Neuronal stem cell (in vitro differentiated cells): Measurements from ENCODE around the gene GPS1.
A peak's percentile ranks its signal among the peaks of the same experiment; 100 is the strongest.

Source experiments
- DNase-seq: peaks from one replicate; pipeline ENCODE4 v3.0.0-alpha.2; 2013; ENCODE audit warnings: low spot score
- H2AFZ ChIP-seq: one replicate; pipeline ENCODE4 v1.6.1; 2013; ENCODE audit warnings: mild to moderate bottlenecking, low read length, inconsistent platforms
- H2AK5ac ChIP-seq: 2 replicates; pipeline ENCODE4 v1.6.1; 2013; ENCODE audit warnings: low read depth, mild to moderate bottlenecking, inconsistent platforms, low read length, moderate library complexity, mixed read lengths
- H2BK120ac ChIP-seq: 2 replicates; pipeline ENCODE4 v1.6.1; 2013; ENCODE audit warnings: low read depth, mild to moderate bottlenecking, inconsistent platforms, low read length, moderate library complexity, mixed read lengths
- H2BK12ac ChIP-seq: one replicate; pipeline ENCODE4 v1.6.1; 2013; ENCODE audit warnings: low read length, inconsistent platforms
- H2BK15ac ChIP-seq: 2 replicates; pipeline ENCODE4 v1.6.1; 2013; ENCODE audit warnings: mild to moderate bottlenecking, low read length, inconsistent platforms, mixed read lengths
- H2BK5ac ChIP-seq: one replicate; pipeline ENCODE4 v1.6.1; 2013; ENCODE audit warnings: inconsistent platforms, mild to moderate bottlenecking, low read length, moderate library complexity
- H3K14ac ChIP-seq: one replicate; pipeline ENCODE4 v1.6.1; 2013; ENCODE audit warnings: low read length, inconsistent platforms
- H3K18ac ChIP-seq: 2 replicates; pipeline ENCODE4 v1.6.1; 2013; ENCODE audit warnings: low read length, inconsistent platforms
- H3K23ac ChIP-seq: 2 replicates; pipeline ENCODE4 v1.6.1; 2013; ENCODE audit warnings: low read depth, mild to moderate bottlenecking, mixed read lengths, low read length, inconsistent platforms; ENCODE audit not compliant: poor library complexity
- H3K27ac ChIP-seq: replicated peaks from 3 replicates; pipeline ENCODE4 v1.5.1; 2013; ENCODE audit warnings: low read length, inconsistent platforms
- H3K27me3 ChIP-seq, 3 experiments: 2 replicates each; pipeline ENCODE4 v1.6.1; 2013; ENCODE audit warnings: low read length in 3 of 3, mild to moderate bottlenecking in 2 of 3, inconsistent platforms in 1 of 3, low read depth in 1 of 3, mixed read lengths in 1 of 3, moderate library complexity in 1 of 3; ENCODE audit not compliant: control insufficient read depth in 3 of 3, insufficient read depth in 3 of 3
- H3K36me3 ChIP-seq, 2 donors: replicated peaks in 1 of 2; 2 replicates each; pipeline ENCODE4 v1.6.1; 2013; ENCODE audit warnings: low read length in 2 of 2; ENCODE audit not compliant: control insufficient read depth in 2 of 2, insufficient read depth in 2 of 2
- H3K4ac ChIP-seq: 2 replicates; pipeline ENCODE4 v1.6.1; 2013; ENCODE audit warnings: inconsistent platforms, mild to moderate bottlenecking, low read length, moderate library complexity
- H3K4me1 ChIP-seq, 2 donors: 1 replicate in 1 of 2; 2 replicates in 1 of 2; pipeline ENCODE4 v1.6.1; 2013; ENCODE audit warnings: low read length in 2 of 2, low read depth in 1 of 2; ENCODE audit not compliant: control insufficient read depth in 2 of 2, insufficient read depth in 1 of 2
- H3K4me2 ChIP-seq: one replicate; pipeline ENCODE4 v1.6.1; 2013; ENCODE audit warnings: mild to moderate bottlenecking, low read length, inconsistent platforms; ENCODE audit not compliant: insufficient read depth, poor library complexity, severe bottlenecking
- H3K4me3 ChIP-seq, 2 donors: 2 replicates each; pipeline ENCODE4 v1.5.1; 2013; ENCODE audit warnings: low read length in 2 of 2, mild to moderate bottlenecking in 2 of 2, inconsistent platforms in 1 of 2, moderate library complexity in 1 of 2
- H3K79me1 ChIP-seq: one replicate; pipeline ENCODE4 v1.6.1; 2013; ENCODE audit warnings: low read depth, mild to moderate bottlenecking, inconsistent platforms, low read length, moderate library complexity
- H3K9ac ChIP-seq: one replicate; pipeline ENCODE4 v1.6.1; 2013; ENCODE audit warnings: mild to moderate bottlenecking, low read depth, low read length, inconsistent platforms; ENCODE audit not compliant: poor library complexity
- H3K9me3 ChIP-seq, 2 donors: replicated peaks in 1 of 2; 2 replicates each; pipeline versions ENCODE3 to v1.6.1; 2013; ENCODE audit warnings: low read length in 2 of 2, mild to moderate bottlenecking in 2 of 2, inconsistent platforms in 1 of 2, low read depth in 1 of 2, mixed read lengths in 1 of 2, moderate library complexity in 1 of 2; ENCODE audit not compliant: control insufficient read depth in 2 of 2, insufficient read depth in 1 of 2
- H4K8ac ChIP-seq: one replicate; pipeline ENCODE4 v1.6.1; 2013; ENCODE audit warnings: low read depth, mild to moderate bottlenecking, inconsistent platforms, low read length, moderate library complexity
- H4K91ac ChIP-seq: one replicate; pipeline ENCODE4 v1.6.1; 2013; ENCODE audit warnings: low read length, low read depth, mild to moderate bottlenecking, inconsistent platforms; ENCODE audit not compliant: poor library complexity
- WGBS, 2 donors: extraction: QIAGEN DNeasy Blood & Tissue Kit; methylation state at CpG; one replicate each; pipeline ENCODE4 v1.1.7; 2013; ENCODE audit warnings: missing lambda C conversion rate in 2 of 2, mixed read lengths in 1 of 2; ENCODE audit not compliant: insufficient read length in 2 of 2, insufficient replicate concordance in 1 of 2; ENCODE audit errors: extremely low coverage in 2 of 2; 5-methylcytosine and 5-hydroxymethylcytosine counted together

The GPS1 gene

GRCh38 chr17:82105417-82105881 lies 53.8 kb downstream of the GPS1 start:
- Histone ChIP-seq H3K9ac (no peak overlapping the region), H3K4me2 (no peak overlapping the region), H2AK5ac (peak overlapping the region; percentile 26), H3K4me3 (no peak overlapping the region), H2BK15ac (peak overlapping the region; percentile 86), H3K4me1 (peaks cover 36 to 40% of the 10 kb centered on the region in 2 donors), H3K18ac (peak overlapping the region; percentile 39), H2BK5ac (peak overlapping the region; percentile 1), H3K23ac (peak overlapping the region; percentile 89), H2BK12ac (no peak overlapping the region), H2AFZ (no peak overlapping the region), H3K27ac (no peak overlapping the region), H3K36me3 (peaks cover 0 to 8% of the 10 kb centered on the region in 2 donors), H3K14ac (no peak overlapping the region), H2BK120ac (no peak overlapping the region), H3K9me3 (peaks cover 0 to under 1% of the 10 kb centered on the region in 2 donors), H4K8ac (peak overlapping the region; percentile 19), H3K27me3 (no peaks in the 10 kb centered on the region), H3K4ac (peak overlapping the region; percentile 20), H3K79me1 (peaks cover 5% of the 10 kb centered on the region), H4K91ac (no peak overlapping the region)
- no peak for DNase-seq
- no CpG with 5 or more reads among the region's 13 CpGs for WGBS, 2 donors

- peaks cover 35 to 38% of the 10 kb centered on the region in 2 donors for H3K4me1 ChIP-seq
- no peaks in the 10 kb centered on the region for H3K27me3 ChIP-seq
- peak overlapping the region; percentile 50 for H3K14ac ChIP-seq
- H3K18ac ChIP-seq = peak overlapping the region; percentile 39
- H3K4me3 ChIP-seq = peak overlapping the region in 1 of 2 donors; percentile 37
- H4K8ac ChIP-seq = no peak overlapping the region
- DNase-seq = no peak
- H3K79me1 ChIP-seq = peaks cover 1% of the 10 kb centered on the region
- H2BK120ac ChIP-seq = no peak overlapping the region
- peak overlapping the region; percentile 78 for H2BK12ac ChIP-seq
- no peak overlapping the region for H4K91ac ChIP-seq
- no CpG with 5 or more reads among the region's 24 CpGs for WGBS, 2 donors
- H3K23ac ChIP-seq = peak overlapping the region; percentile 89
- no peak overlapping the region for H3K27ac ChIP-seq
- H2BK15ac ChIP-seq = peak overlapping the region; percentile 86
- peak overlapping the region; percentile 58 for H3K4ac ChIP-seq
- peak overlapping the region; percentile 42 for H2AFZ ChIP-seq
- H3K36me3 ChIP-seq = peaks cover 0 to 8% of the 10 kb centered on the region in 2 donors
- H3K9me3 ChIP-seq = no peaks in the 10 kb centered on the region
- H2BK5ac ChIP-seq = peak overlapping the region; percentile 1
- no peak overlapping the region for H3K4me2 ChIP-seq
- H3K9ac ChIP-seq = peak overlapping the region; percentile 50
- peak overlapping the region; percentile 26 for H2AK5ac ChIP-seq
Observed at GRCh38 chr17:82105882-82106687, 54.4 kb downstream of the GPS1 start.

GRCh38 chr17:82106688-82107305 lies 55.1 kb downstream of the GPS1 start:
- Histone ChIP-seq H2AK5ac (peak overlapping the region; percentile 87), H4K91ac (no peak overlapping the region), H2AFZ (no peak overlapping the region), H2BK15ac (peak overlapping the region; percentile 88), H3K23ac (peak overlapping the region; percentile 94), H3K18ac (peak overlapping the region; percentile 83), H2BK12ac (peak overlapping the region; percentile 61), H3K9me3 (no peaks in the 10 kb centered on the region), H3K14ac (peak overlapping the region; percentile 94), H3K4me3 (no peak overlapping the region), H3K9ac (peak overlapping the region; percentile 63), H3K4ac (peak overlapping the region; percentile 91), H3K27me3 (no peaks in the 10 kb centered on the region), H3K4me1 (peaks cover 29 to 33% of the 10 kb centered on the region in 2 donors), H4K8ac (no peak overlapping the region), H2BK120ac (peak overlapping the region; percentile 56), H3K79me1 (no peaks in the 10 kb centered on the region), H3K27ac (no peak overlapping the region), H3K4me2 (no peak overlapping the region), H2BK5ac (no peak overlapping the region), H3K36me3 (peaks cover 0 to 13% of the 10 kb centered on the region in 2 donors)
- no CpG with 5 or more reads among the region's 9 CpGs for WGBS, 2 donors
- DNase-seq = no peak
